HepG2 (cell line): ENCODE results near the gene ATP7A.

Experiments used
- CCDC6 ChIP-seq: sonication (generic); formaldehyde crosslinking; IDR thresholded peaks from 2 replicates; pipeline ENCODE4 v1.8.1; 2022; ENCODE audit warnings: mild to moderate bottlenecking, missing genetic modification reagents, moderate library complexity
- ELF1 ChIP-seq: sonication (generic); formaldehyde crosslinking; IDR thresholded peaks from 2 replicates; pipeline ENCODE4 v1.4.0; 2020; ENCODE audit warnings: missing genetic modification reagents
- FOXP1 ChIP-seq, 2 experiments: fragments of 450-650 bp in 1 of 2; IDR thresholded peaks; 2 replicates each; pipeline ENCODE4 v1.6.1; 2017 to 2018; ENCODE audit warnings: antibody characterized with exemption in 1 of 2
- GTF3A ChIP-seq: sonication (generic); formaldehyde crosslinking; conservative IDR thresholded peaks from 2 replicates; pipeline ENCODE4 v1.4.0; 2020; ENCODE audit warnings: mild to moderate bottlenecking, missing genetic modification reagents
- HNRNPUL1 ChIP-seq: fragments of 200-400 bp; formaldehyde crosslinking; IDR thresholded peaks from 2 replicates; pipeline ENCODE4 v1.6.1; 2017; ENCODE audit warnings: low read depth, mild to moderate bottlenecking, low read length, moderate library complexity
- JARID2 ChIP-seq: sonication (generic); formaldehyde crosslinking; IDR thresholded peaks from 2 replicates; pipeline ENCODE4 v1.8.1; 2023; ENCODE audit warnings: missing genetic modification reagents, inconsistent platforms; ENCODE audit not compliant: insufficient replicate concordance
- KAT7 ChIP-seq: IDR thresholded peaks from 2 replicates; pipeline ENCODE4 v1.6.1; 2018; ENCODE audit warnings: borderline replicate concordance, missing compliant biosample characterization
- NFKB2 ChIP-seq: sonication (generic); formaldehyde crosslinking; IDR thresholded peaks from 2 replicates; pipeline ENCODE4 v1.4.0; 2020; ENCODE audit warnings: missing genetic modification reagents, borderline replicate concordance
- SNRNP70 ChIP-seq: fragments of 200-400 bp; formaldehyde crosslinking; IDR thresholded peaks from 2 replicates; pipeline ENCODE4 v1.6.1; 2017; ENCODE audit warnings: mild to moderate bottlenecking, low read depth, low read length, moderate library complexity
- TARDBP ChIP-seq: sonication (generic); formaldehyde crosslinking; IDR thresholded peaks from 2 replicates; pipeline ENCODE4 v1.8.0; 2022; ENCODE audit warnings: mild to moderate bottlenecking, missing genetic modification reagents
- ZNF3 ChIP-seq: IDR thresholded peaks from 2 replicates; pipeline ENCODE4 v1.7.0; 2017; ENCODE audit warnings: inconsistent platforms
- TF ChIP-seq, protein P1 (sequence below): sonication (generic); formaldehyde crosslinking; IDR thresholded peaks from 2 replicates; pipeline ENCODE4 v1.4.0; 2020; ENCODE audit warnings: missing genetic modification reagents

- TF ChIP-seq, protein P1, sequence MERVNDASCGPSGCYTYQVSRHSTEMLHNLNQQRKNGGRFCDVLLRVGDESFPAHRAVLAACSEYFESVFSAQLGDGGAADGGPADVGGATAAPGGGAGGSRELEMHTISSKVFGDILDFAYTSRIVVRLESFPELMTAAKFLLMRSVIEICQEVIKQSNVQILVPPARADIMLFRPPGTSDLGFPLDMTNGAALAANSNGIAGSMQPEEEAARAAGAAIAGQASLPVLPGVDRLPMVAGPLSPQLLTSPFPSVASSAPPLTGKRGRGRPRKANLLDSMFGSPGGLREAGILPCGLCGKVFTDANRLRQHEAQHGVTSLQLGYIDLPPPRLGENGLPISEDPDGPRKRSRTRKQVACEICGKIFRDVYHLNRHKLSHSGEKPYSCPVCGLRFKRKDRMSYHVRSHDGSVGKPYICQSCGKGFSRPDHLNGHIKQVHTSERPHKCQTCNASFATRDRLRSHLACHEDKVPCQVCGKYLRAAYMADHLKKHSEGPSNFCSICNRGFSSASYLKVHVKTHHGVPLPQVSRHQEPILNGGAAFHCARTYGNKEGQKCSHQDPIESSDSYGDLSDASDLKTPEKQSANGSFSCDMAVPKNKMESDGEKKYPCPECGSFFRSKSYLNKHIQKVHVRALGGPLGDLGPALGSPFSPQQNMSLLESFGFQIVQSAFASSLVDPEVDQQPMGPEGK (CRISPR knock-in tag) = no peak
- TF ChIP-seq KAT7 (no peak), ZNF3 (no peak), SNRNP70 (no peak), JARID2 (CRISPR knock-in tag) (no peak), HNRNPUL1 (no peak), ELF1 (no peak), CCDC6 (CRISPR knock-in tag) (no peak), NFKB2 (CRISPR knock-in tag) (no peak), GTF3A (no peak), FOXP1 (IDR thresholded peaks at IDR 0.05) (no peak), FOXP1 (CRISPR knock-in tag; IDR thresholded peaks at IDR 0.05) (no peak), TARDBP (CRISPR knock-in tag) (no peak)
Measured at GRCh38 chrX:77938083-77938680, 27.7 kb downstream of the ATP7A start.
